Aorta (tissue), 5 donors: ENCODE data around the gene STARD10. TPM values are rescaled to one million over a fixed set of nuclear protein-coding genes. Genes with fewer than 3 reads are reported as not detected.
"Not testable (repeated sequence)": the region's sequence is repeated elsewhere in the genome, so short reads cannot be mapped to it uniquely, and the experiment has no call there.

Experiments
- ATAC-seq: fragments of 200-7000 bp; cut with Tn5 transposase; one replicate; pipeline ENCODE4 v1.9.1; 2022; ENCODE audit warnings: moderate library complexity; ENCODE audit not compliant: low FRiP score
- DNase-seq, 2 donors: peaks; one replicate each; pipeline ENCODE4 v3.0.0-alpha.2; 2020
- H3K27ac ChIP-seq, 2 donors: one replicate each; pipeline ENCODE4 v1.5.1; 2013; ENCODE audit warnings: low read length in 2 of 2, mild to moderate bottlenecking in 2 of 2, moderate library complexity in 2 of 2, control low read depth in 1 of 2, inconsistent platforms in 1 of 2, low read depth in 1 of 2
- H3K27me3 ChIP-seq, 2 donors: one replicate each; pipeline ENCODE4 v1.6.1; 2013; ENCODE audit warnings: control low read depth in 1 of 2, low read length in 1 of 2, mild to moderate bottlenecking in 1 of 2, moderate library complexity in 1 of 2; ENCODE audit not compliant: insufficient read depth in 2 of 2, control insufficient read depth in 1 of 2
- H3K36me3 ChIP-seq, 2 donors: one replicate each; pipeline ENCODE4 v1.6.1; 2013; ENCODE audit warnings: control low read depth in 1 of 2, low read length in 1 of 2, mild to moderate bottlenecking in 1 of 2; ENCODE audit not compliant: insufficient read depth in 2 of 2, control insufficient read depth in 1 of 2
- H3K4me1 ChIP-seq, 2 donors: one replicate each; pipeline ENCODE4 v1.6.1; 2013; ENCODE audit warnings: low read length in 2 of 2, control low read depth in 1 of 2, mild to moderate bottlenecking in 1 of 2, moderate library complexity in 1 of 2; ENCODE audit not compliant: insufficient read depth in 2 of 2, control insufficient read depth in 1 of 2
- H3K4me3 ChIP-seq, 2 donors: one replicate each; pipeline ENCODE4 v1.5.1; 2013; ENCODE audit warnings: low read length in 2 of 2, control low read depth in 1 of 2, mild to moderate bottlenecking in 1 of 2
- H3K9me3 ChIP-seq: one replicate; pipeline ENCODE4 v1.6.1; 2013; ENCODE audit warnings: mild to moderate bottlenecking, low read length; ENCODE audit not compliant: control insufficient read depth
- WGBS, 2 donors: extraction: QIAGEN DNeasy Blood & Tissue Kit; methylation state at CpG; one replicate each; pipeline ENCODE4 v1.1.7; 2013; 5-methylcytosine and 5-hydroxymethylcytosine counted together
- intact Hi-C, 2 donors: fragments of 100-400 bp; cut with DNase I; formaldehyde crosslinking; loops; one replicate each; pipeline versions ENCODE4 v1.14.2 to v1.15.0; 2022
- polyA plus RNA-seq, 2 donors: library from polyadenylated mRNA; stranded (reverse); fragments of 200-250 nt; gene quantifications; one replicate each; pipeline ENCODE4 v1.2.3, GENCODE V29; 2013
- total RNA-seq, 2 donors: library from RNA; stranded (reverse); fragmentation: NEBNext Ultra II Directional; extraction: Animal tissue kit (Norgen Biotek cat#: 25700); gene quantifications; one replicate each; pipeline ENCODE4 v1.2.1, GENCODE V29; 2021
- donor health status: healthy with polysubstance abuse.
- donor health status: Bipolar disorder and iron deficiency.
- donor health status: DM: no; HTN: no; CAD: no.
- donor health status: DM: no; HTN: no; CAD: no.
- donor health status: DM: yes; HTN: yes; CAD: no.

The STARD10 gene
- total and polyA plus RNA-seq, 4 donors, result 17.7 to 129 (median 40.1) TPM

GRCh38 chr11:72815110-72815618 is 21.3 kb upstream of the STARD10 start:
- intact Hi-C loops, result loop anchor here in 1 of 2 donors (5.0 kb wide), 1 partner anchor 33 kb away; no protein-coding TSS in a partner anchor
- no peak overlapping the region for H3K27ac ChIP-seq

GRCh38 chr11:72814286-72815109 is 20.7 kb upstream of the STARD10 start, which contains the start of gene ATG16L2:
Gene ATG16L2, plus strand, starts transcription at chr11:72814411. Its CDS starts 35 bp downstream, at chr11:72814446.
- peak; percentile 93 to 97 for DNase-seq
- peak; percentile 96 for ATAC-seq
- Histone ChIP-seq H3K27me3 (peaks cover 0 to 2% of the 10 kb centered on the region in 2 donors), H3K27ac (peak within 1 kb of the TSS; percentile 17 to 85), H3K36me3 (no peaks in the 10 kb centered on the region), H3K4me3 (peak within 1 kb of the TSS; percentile 46 to 86), H3K4me1 (no peaks in the 10 kb centered on the region), H3K9me3 (no peaks in the 10 kb centered on the region)
- intact Hi-C loops, result loop anchor here (5.0 kb wide), 2 partner anchors 32 to 92 kb away; no protein-coding TSS in a partner anchor
- WGBS, 2 donors, result 0% methylated on average over 73 to 75 of the region's 75 CpGs

More at GRCh38 chr11:72815110-72815618, 21.3 kb upstream of the STARD10 start:
- H3K4me3 ChIP-seq, result peak overlapping the region in 1 of 2 donors; percentile 46
- no peaks in the 10 kb centered on the region for H3K9me3 ChIP-seq
- no peaks in the 10 kb centered on the region for H3K4me1 ChIP-seq
- no peaks in the 10 kb centered on the region for H3K36me3 ChIP-seq
- WGBS, 2 donors, result 21 to 23% methylated on average over 13 of the region's 13 CpGs
- no peak for ATAC-seq
- H3K27me3 ChIP-seq, result peaks cover 0 to 2% of the 10 kb centered on the region in 2 donors
- no peak for DNase-seq

DNA sequence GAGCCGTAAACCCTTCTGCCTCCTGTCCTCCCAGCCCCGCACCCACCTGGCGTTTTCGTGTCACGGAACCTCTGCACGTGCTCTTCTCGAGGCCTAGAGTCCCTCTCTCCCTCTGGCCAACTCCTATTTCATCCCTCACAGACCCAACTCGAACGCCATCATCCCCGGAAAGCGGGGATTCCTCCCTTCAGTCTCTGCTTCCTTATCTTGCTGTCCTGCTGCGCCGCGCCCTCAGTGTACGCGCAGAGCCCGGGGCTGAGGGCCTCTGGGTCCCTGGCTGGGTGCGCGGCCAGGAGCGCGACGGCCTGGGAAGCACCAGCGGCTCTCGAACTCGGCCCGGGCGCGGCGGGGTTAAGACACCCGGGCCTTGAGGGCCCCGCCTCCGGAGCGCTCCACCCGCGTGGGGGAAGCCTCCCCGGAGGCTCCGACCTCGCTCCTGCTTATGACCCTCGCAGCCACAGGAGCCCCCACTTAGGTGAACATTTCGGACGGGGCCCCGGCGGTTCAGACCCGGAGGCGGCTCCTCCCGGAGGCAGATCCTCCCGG is 20.0 kb upstream of the STARD10 start:
- Histone ChIP-seq H3K4me3 (peak overlapping the region; percentile 46 to 86), H3K9me3 (no peaks in the 10 kb centered on the region), H3K4me1 (no peaks in the 10 kb centered on the region), H3K36me3 (no peaks in the 10 kb centered on the region), H3K27me3 (peaks cover 0 to 2% of the 10 kb centered on the region in 2 donors), H3K27ac (peak overlapping the region; percentile 17 to 85)
- intact Hi-C loops, result loop anchor here (2.0 to 5.0 kb wide), 3 partner anchors 19 to 92 kb away; partner anchors contain the start of gene STARD10 (in 1 of the 2)
- WGBS, 2 donors, result 0% methylated on average over 46 to 47 of the region's 47 CpGs
- peak; percentile 90 to 94 for DNase-seq
- peak; percentile 93 for ATAC-seq

DNA sequence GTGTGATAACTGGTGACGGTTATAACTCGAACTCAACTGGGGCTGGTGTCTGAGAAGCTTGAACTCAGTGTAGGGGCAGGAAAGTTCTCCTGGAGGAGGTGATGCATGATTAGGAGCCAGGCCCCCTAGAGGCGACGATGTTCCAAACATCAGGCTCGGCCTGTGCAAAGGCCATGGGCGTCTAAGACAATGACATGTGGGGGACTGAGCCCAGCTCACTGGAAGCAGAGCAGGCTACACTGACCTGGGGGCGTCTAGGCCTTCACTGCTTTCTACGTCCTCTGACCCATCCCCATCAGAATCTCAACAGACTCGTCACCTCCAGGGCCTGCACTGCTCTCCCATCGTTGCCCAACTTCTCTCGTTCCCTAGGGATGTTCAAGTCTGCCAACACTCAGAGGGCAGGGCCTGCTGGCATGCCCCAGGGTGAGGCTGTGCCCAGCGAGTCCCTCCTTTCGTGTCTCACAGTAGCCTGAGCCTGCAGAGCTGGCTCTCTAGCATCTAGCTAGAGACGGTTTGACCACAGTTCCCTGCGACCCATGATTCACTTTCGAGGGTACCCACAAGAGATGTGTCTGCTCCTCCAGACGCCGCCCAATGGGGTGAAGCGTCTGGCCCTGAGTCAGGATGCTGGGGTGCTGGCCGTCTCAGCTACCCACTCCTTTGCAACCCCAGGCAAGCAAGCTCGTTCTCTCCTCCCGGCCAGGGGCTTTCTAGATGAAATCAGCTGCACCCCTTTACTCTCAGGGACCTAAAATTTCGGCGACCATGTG is 19.3 kb upstream of the STARD10 start:
- H3K36me3 ChIP-seq, result no peaks in the 10 kb centered on the region
- intact Hi-C loops, result loop anchor here (2.0 to 5.0 kb wide), 3 partner anchors 18 to 91 kb away; partner anchors contain the start of gene STARD10 (in 1 of the 2)
- peak overlapping the region; percentile 46 to 86 for H3K4me3 ChIP-seq
- peak overlapping the region; percentile 17 to 85 for H3K27ac ChIP-seq
- ATAC-seq, result peak; percentile 62
- 0 to 1% methylated on average over 24 of the region's 24 CpGs for WGBS, 2 donors
- H3K9me3 ChIP-seq, result no peaks in the 10 kb centered on the region
- H3K27me3 ChIP-seq, result peaks cover 0 to 2% of the 10 kb centered on the region in 2 donors
- DNase-seq, result peak; percentile 82 to 86
- H3K4me1 ChIP-seq, result no peaks in the 10 kb centered on the region

DNA sequence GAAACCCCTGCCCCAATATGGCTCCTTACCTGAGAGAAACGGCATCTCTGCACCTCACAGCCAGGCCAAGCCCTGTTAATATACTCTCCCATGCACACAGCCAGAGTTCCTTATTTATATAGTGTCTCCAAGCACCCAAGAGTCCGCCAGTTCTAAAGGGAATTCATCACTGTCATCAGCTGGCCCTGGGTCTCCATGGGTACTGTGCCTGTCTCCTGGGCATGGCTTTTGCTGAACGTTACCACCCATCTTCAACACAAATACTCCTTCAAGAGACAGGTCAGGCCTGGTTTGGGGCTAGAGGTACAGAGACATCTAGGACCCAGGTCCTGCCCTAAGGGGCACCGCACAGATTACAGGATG is 18.7 kb upstream of the STARD10 start:
- H3K4me3 ChIP-seq, result no peak overlapping the region
- intact Hi-C loops, result loop anchor here (2.0 to 5.0 kb wide), 3 partner anchors 18 to 90 kb away; partner anchors contain the start of gene STARD10 (in 1 of the 2)
- no peaks in the 10 kb centered on the region for H3K9me3 ChIP-seq
- H3K36me3 ChIP-seq, result no peaks in the 10 kb centered on the region
- 12% methylated on average over 4 of the region's 4 CpGs for WGBS, 2 donors
- ATAC-seq (no peak), DNase-seq (peak in 1 of 2 donors; percentile 33)
- peak overlapping the region; percentile 16 to 85 for H3K27ac ChIP-seq
- H3K27me3 ChIP-seq, result peaks cover 0 to 2% of the 10 kb centered on the region in 2 donors
- H3K4me1 ChIP-seq, result no peaks in the 10 kb centered on the region

GRCh38 chr11:72811686-72812085 is 17.8 kb upstream of the STARD10 start:
- not testable (repeated sequence) for H3K27ac ChIP-seq, H3K27me3 ChIP-seq, ATAC-seq, H3K4me3 ChIP-seq, H3K9me3 ChIP-seq, DNase-seq, H3K36me3 ChIP-seq, H3K4me1 ChIP-seq
- intact Hi-C loops, result loop anchor here (2.0 to 5.0 kb wide), 3 partner anchors 17 to 89 kb away; partner anchors contain the start of gene STARD10 (in 1 of the 2)
- WGBS, 2 donors, result 89 to 92% methylated on average over 10 of the region's 10 CpGs

- no peak overlapping the region for H3K27ac ChIP-seq
- no peaks in the 10 kb centered on the region for H3K36me3 ChIP-seq
- no peaks in the 10 kb centered on the region for H3K4me1 ChIP-seq
- intact Hi-C loops, result no loop called here
- 85 to 87% methylated on average over 4 of the region's 4 CpGs for WGBS, 2 donors
- H3K9me3 ChIP-seq, result no peaks in the 10 kb centered on the region
- H3K4me3 ChIP-seq, result no peak overlapping the region
- no peaks in the 10 kb centered on the region for H3K27me3 ChIP-seq
- DNase-seq (no peak), ATAC-seq (no peak)
These were observed 14.5 kb upstream of the STARD10 start for GRCh38 chr11:72808331-72808798.

DNA sequence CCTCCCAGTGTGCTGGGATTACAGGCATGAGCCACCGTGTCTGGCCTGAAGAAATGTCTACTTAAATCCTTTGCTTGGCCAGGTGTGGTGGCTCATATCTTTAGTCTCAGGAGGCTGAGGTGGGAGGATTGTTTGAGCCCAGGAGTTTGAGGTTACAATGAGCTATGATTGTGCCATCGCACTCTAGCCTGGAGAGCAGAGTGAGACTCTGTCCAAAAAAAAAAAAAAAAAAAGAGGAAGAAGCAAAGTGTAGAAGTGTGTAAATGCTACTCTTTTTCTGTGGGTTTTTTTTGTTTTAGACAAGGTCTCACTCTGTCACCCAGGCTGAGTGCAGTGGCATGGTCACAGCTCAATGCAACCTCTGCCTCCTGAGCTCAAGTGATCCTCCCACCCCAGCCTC is 13.9 kb upstream of the STARD10 start:
- intact Hi-C loops, result no loop called here
- no peak overlapping the region for H3K4me3 ChIP-seq
- no peaks in the 10 kb centered on the region for H3K9me3 ChIP-seq
- H3K4me1 ChIP-seq, result no peaks in the 10 kb centered on the region
- H3K27me3 ChIP-seq, result no peaks in the 10 kb centered on the region
- ATAC-seq (no peak), DNase-seq (no peak)
- 78 to 83% methylated on average over 2 of the region's 2 CpGs for WGBS, 2 donors
- no peaks in the 10 kb centered on the region for H3K36me3 ChIP-seq
- H3K27ac ChIP-seq, result no peak overlapping the region
